HG02870 (cell line): Measurements from ENCODE around the gene KDM8.

Experiments used
- ATAC-seq: cut with Tn5 transposase; IDR thresholded peaks from one replicate; pipeline ENCODE4 v1.9.1; 2021; ENCODE audit warnings: mild to moderate bottlenecking, moderate library complexity; ENCODE audit not compliant: unreplicated experiment

KDM8 gene

DNA sequence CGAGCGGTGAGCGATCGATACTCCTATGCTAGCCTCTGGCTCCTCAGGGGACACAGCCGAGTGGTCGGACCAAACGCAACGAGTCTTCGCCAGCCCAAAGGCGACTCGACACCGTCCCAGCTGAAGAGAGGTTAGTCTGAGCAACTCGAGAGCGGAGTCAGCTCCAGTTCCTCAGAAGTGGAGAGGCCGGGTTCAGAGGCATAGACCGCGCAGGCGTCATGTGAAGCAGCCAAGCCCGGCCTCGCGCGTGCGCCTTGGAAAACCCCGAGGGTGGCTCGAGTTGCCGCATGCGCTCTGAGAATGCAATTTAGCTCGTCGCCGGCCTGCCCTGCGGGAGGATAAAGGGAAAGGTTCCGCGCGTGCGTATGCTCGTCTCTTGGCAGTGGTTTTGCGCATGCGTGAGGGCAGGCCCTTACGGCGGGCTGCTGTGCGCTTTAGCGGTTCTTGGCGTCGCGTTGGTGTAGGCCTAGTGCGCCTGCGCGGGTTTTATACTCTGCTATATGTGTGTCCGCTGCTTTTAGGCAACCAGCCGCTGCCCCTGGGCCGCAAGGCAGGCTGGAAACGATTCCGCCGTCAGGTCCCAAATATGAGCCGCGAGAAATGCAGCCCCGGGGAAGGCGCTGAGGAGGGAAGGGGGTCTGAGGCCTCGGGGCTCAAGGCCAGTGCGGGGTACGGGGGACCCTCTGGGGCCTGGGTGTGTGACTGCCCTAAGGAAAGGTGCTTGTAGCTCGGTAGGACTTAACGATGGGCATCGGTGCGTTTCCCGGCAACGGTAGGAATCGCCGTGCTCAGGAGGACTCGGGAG, at the start of gene KDM8:
Gene KDM8, plus strand, starts transcription at position 20 of the 805 bp plus-strand sequence. CDS start 6,598 bp downstream, outside the sequence.
- peak; percentile 91 for ATAC-seq

DNA sequence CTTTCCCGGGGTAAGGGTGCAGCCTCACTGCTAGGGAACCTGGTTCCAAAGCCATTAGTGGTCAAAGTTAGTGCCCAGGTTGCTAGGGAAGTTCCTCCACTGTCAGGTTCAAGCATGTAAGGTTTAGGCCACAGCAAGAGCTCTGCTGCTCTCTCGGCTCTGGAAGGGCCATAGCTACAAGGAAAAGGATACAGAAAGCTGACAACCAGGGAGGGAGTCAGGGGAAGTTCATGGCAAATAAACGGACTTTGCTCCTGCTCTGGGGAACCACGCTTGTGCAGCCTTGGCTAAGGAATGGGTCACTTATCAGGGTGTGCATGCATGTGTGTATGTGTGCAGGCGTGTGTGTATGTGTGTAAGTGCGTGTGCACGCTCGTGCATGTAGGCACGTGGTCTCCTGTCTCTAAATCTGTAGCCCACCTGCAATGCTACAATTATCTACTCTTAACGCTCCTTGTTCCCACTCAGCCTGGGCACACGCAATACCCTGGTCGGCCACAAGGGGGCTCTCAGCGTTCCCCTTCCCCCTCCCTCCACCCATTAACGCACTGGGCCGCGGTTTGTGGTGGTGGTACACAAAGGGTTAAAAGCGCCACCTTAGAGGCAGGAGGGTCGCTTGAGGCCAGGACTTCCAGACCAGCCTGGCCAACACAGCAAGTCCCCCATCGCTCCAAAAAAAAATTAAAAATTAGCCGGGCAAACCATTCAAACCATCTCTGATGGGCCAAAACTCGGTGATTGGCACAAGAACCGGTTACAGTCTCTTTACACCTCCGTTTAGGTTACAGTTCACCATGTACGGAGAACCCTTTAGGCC, 48.4 kb upstream of the KDM8 start:
- no peak for ATAC-seq

DNA sequence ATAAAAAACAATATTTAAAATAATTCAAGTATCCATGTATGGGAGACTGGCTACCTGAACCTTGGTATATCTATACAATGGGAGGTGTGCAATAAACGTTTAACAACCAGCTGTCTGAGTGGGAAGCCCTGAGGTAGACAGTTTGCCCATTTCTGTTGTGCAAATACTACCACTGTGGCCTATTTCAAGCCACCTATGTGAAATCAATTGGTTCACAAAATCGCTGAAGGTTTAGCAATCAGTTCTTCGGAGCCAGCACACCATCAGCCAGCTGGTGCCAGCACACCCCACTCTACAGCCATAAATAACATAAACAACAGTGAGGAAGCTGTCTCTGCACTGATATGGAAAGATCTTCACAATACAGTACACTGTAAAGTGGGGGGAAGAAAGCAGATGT, 46.7 kb upstream of the KDM8 start:
- ATAC-seq, result no peak

DNA sequence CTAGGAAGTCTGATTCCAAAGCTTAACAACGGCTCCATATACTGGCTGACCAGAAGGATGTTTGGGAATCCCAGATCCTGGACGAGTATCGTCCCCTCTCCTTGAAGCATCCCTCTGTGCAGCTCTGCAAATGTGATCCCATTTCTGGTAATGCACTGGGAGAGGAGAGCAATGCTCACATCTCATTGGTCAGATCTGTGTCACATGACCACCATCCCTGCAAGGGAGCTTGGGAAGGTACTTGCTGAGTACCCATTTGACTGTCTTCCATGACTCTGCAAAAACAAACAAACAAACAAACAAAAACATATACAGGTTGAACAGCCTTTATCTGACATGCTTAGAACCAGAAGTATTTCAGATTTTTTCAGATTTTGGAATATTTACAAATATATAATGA, 41.9 kb upstream of the KDM8 start:
- ATAC-seq, result no peak

DNA sequence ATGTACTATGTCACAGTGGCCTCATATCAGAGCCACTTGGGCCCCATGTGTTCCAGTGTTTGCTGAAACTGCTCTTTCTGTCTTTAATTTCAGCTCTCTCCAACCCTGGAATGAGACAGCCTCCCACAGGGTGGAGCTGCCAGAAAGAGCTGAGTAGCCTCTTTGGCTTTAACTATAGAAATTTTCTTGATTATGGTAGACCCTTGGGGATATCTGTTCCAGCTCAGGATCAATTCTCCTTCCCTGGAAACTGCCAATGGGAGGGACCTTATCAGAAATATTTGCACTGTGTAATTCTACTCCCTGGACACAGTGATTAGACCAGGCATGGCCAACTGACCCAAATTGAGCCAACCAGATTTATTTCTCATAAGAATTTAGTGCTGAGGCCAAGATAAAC, 39.0 kb upstream of the KDM8 start:
- no peak for ATAC-seq

DNA sequence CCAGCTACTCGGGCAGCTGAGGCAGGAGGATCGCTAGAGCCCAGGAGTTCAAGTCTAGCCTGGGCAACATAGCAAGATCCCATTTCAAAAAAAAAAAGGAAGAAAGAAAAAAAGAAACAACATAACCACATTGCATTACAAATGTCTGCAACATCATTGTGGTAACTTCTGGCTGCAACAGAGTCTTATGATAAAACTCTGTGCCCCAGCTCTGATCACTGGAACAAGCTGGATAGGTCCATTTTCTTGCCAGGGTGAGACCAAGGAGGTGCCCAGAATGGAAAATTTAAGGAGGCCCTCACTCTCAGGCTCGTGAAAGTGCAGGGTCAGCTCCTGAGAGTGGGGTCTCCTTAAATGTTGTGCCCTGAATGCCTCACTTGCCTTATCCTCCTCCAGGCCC, 37.8 kb upstream of the KDM8 start:
- no peak for ATAC-seq

DNA sequence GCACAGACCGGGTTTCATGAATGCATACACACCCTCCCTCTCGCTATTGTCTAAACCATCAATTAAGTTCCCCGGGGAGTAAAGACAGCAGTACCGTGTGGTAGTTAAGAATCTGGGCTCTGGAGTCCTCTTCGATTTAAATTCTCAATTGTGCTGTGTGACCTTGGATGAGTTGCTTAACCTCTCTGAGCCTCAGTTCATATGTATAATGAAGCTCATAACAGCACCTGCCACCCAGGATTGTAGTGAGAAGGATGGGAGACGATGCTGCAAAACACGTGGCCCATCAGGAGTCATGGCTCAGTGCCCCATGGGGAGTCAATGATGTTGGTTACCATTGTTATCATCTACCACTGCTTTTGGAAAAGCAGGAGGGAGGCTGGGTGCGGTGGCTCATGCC, 34.5 kb upstream of the KDM8 start:
- ATAC-seq, result no peak

DNA sequence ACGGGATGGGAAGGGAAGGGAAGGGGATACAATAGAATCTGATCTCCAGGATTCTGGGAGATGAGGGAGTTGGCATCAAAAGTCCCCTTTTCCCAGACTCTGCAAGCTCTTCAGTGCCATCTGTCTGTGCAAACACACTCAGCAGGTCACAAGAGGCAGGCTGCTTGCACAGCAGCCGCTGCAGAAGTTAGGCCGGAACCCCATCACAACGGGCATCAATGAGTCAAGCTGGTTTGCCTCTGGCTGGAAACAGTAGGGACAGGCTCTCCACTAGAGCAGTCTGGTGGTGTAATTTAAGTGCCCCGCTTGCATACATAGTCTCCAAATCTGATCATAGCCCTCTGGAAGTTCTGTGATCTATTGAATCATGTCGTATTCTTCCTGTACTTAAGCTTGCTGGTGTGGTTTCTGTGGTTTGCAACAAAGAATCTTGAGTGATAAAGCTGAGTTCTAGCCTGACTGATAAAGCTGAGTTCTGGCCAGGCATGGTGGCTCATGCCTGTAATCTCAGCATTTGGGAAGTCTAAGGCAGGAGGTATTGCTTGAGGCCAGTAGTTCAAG, 33.7 kb upstream of the KDM8 start:
- ATAC-seq, result no peak

DNA sequence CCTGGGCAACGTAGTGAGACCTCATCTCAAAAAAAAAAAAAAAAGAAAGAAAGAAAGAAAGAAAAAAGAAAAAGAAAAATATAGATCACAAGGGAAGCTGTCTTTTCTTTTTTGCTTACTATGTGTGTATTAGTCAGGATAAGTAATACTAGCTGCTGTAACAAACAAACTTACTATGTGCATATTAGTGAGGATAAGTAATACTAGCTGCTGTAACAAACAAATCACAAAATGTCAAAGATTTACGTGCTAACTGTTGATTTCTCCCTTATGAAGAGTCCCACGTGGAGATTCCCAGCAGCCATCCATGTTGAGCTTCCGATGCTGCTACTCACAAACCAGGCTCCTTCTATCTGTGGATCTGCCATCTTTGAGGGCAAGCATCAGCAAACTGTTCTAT, 31.7 kb upstream of the KDM8 start:
- ATAC-seq, result no peak

DNA sequence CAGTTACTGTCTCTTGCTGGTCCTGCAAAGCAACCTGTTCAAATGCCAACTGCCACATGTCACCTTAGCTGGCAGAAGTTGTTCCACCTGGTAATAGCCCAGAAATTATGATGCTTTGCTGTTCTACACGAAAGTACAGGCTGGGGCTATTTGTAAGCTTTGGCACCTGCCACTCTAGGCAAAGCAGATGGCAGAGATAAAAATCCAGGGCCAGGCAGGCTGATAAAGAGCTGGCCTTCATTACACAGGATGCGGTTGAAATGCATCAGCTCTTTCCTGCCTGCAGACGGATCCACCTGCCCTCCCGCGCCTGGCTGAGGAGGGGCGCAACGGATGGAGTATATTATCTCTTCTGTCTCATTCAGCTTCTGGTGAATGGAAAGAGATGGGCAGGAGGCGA, 29.3 kb upstream of the KDM8 start:
- ATAC-seq, result no peak

DNA sequence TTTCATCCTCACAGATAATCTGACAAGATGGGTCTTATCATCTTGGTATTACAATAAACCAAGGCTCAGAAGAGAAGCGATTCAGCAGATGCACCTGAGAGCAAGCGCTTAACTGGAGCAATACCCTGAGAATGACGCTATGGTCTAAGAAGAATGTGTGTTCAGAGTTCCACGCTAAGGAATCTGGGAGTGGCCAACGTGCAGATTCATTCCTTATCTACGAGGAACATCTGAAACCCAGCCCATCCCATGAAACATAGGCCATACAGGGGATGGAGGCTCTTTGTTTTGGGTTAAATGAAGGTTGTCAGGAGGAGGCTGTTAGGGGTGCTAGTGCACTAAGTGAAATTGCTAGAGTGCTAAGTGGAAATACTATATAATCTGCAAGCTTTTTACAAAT, 28.5 kb upstream of the KDM8 start:
- ATAC-seq, result no peak

DNA sequence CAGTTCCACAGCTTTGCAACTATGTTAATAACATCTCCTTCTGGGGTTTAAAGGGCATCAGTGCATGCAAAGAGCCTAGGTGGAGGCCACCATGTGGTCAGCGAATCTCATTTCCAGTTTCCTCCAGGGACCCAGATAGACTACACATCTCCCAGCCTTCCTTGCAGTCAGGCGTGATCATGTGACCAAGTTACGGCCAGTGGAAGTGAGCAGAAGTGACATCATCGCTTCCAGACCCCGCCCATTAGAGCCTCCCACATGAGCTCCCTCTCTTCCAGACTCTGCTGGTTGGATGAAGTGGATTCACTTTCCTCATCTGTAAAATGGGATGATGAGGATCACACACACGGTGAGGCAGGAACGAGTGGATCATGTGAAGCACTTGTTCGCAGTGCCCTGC, 27.4 kb upstream of the KDM8 start:
- ATAC-seq, result no peak

DNA sequence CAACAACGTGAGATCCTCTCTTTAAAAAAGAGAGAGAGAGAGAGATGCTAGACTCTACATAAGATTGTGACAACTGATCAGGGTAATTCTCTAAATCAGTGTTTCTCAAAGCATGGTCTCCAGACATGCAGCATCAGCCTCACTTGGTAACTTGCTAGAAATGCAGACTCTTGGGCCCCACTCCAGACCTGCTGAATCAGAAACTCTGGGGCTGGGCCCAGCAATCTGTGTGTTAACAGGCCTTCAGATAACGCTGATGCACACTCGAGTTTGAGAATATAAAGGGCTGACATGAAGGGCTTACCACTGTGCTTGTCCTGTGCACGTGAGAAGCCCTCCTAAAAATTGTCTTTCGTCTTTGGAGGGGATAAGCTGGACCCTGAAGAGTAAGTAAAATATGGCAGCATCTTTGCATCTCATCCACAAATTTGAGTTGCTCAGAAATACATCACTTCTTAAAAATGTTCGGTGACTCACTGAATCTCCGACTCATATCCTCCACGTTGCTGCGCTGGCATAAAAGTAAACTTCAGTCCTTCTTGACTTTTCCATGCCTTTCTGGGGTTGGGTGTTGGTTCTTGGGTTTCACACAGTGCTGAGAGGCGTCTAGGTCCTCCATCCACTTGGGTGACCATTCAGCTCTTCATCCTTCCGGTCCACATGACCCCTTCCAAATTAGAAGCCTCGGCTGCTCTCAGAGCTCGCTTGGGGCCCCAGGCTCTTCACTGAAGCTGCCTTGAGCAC, 26.1 kb upstream of the KDM8 start:
- no peak for ATAC-seq

DNA sequence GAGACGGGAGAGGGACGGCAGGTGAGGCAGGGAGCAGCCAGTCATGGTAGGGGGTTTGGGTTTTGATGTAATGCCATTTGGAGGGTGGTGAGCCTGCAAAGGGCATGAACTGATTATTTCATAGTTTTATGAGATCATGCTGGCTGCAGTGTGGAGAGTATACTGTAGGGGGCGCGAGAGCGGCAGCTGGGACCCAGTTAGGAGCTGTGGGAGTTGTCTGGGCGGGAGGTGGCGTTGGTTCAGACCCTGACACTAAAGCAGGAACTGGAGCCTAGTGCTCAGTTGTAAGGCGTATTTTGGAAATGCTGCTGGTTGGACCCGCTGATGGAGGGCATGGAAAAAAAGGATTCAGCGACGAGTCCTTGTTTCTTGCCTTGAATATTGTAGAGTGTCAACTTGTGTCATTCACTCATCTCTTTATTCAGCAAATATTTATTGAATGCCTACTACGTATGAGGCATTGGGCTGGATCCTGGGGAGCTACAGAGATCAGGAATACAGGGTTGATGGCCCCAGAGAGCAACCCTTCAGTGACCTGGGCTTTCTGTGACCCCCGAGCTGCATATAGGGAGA, 23.7 kb upstream of the KDM8 start:
- ATAC-seq, result no peak

DNA sequence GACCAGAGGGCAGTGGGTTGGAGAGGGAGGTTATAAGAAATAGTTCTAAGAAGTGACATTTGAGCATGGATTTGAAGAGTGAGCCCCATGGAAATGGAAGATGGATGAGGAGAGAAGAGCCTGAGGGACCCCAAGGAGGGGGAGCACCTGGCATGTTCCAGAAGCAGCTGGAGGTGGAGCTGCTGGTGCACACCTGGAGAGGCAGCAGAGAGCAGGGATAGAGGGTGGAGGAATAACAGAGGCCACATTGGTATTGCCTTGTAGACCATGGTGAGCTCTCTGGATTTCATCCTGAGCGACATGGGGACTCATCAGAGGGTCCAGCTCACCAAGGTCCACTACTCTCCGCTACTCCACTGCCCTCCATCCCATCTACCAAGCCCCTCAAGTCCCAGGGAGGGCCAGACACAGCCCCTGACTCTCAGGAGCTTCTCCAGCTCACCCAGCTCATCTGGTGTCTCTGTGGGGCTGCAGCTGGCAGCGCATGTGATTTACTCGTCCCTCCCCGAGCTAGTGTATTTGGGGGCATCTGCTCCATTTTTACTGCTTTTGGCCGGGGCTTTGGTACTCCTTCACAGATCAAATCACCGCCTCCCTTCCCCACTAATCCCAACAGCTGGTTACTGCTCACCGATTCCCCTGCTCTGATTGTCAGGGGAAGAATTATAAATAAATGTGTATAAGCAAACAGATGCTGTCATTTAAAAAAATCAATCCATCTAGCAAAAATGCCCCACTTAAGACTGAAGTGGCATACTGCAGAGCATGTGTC, 22.1 kb upstream of the KDM8 start:
- no peak for ATAC-seq

DNA sequence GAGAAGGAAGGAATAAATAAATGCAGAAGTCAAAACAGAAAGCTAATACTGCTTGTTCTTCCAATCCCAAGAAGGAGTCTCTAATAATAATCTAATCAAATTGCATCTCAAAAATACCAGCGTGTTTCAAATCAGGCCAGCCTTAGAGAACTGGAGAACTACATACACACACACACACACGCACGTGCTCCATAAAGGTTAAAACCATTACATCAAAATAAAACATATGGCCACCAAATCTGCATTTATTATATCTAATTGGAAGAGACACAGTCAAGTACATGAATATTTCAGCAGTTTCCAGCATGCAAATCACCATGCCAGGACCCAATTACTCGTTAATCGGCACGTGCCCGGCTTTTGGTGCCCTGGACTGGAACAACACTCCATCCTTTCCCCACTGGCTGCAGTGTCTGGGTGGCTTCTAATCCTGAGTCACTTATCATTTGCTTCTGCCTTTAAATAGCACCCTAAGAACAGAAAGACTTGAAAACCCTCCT, 20.4 kb upstream of the KDM8 start:
- ATAC-seq, result no peak

DNA sequence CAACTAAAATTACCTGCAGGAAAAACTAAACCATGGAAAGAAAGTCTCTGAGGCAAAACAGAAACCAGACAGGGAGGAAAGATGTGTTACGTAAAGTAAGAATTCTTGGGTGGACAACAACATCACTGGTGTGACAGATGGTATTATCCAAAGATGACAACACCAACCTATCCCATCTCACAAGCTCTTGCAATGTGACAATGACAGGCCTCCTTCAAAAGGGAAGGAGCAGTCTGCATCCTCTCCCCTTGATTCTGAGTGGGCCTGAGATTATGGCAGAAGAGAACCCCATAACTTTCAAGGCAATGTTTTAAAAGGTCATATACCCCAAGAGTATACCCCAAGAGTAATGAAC, 17.6 kb upstream of the KDM8 start:
- ATAC-seq, result no peak

DNA sequence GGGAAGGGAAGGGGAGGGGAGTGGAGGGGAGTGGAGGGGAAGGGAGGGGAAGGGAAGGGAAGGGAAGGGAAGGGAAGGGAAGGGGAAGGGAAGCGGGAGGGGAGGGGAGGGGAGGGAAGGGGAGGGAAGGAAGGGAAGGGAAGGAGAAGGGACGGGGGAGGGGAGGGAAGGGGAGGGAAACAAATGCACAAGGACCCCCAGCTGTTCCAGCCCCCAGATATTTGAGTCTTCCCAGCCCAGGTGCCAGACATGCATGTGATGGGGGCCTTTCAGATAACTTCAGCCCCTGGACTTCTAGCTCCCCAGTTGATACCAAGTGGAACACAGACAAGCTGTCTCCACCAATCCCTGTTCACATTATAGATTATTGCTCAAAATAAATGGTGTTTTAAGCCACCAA, 14.7 kb upstream of the KDM8 start:
- no peak for ATAC-seq

DNA sequence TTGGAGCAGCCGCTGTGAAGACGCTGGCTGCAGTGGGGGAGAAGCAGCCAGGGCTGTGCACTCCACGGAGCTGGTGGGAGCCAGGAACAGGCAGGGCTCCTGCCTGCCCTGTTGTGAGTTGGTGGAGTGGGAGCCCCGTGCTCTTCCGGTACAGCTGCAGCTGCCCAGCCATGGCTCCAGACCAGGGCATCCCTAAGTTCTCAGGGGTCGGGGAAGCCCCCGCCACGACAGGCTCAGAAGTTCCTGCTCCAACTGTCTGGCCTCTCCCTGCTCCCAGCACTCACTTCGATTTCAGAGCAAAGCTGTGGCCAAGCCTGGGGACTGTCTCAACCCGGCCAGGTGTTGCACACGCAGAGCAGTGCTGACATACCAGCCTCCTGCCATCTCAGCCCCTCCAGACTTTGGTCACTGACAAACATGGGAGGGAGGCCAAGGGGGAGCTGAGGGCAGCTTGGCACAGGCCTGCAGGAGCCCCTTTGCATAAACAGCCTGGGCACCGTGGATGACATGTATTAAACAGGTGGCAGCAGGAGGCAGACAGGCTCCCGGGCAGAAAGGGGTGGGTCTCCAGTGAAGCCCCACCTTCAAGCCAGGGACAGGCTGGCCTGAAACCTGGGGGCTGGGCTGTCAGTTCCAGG, 13.9 kb upstream of the KDM8 start:
- no peak for ATAC-seq
